Measurements from ENCODE around the gene GPC6. TPM values are rescaled to one million over a fixed set of nuclear protein-coding genes. Genes with fewer than 3 reads are reported as not detected.

The GPC6 gene
- total and polyA plus RNA-seq, 4 donors: 5.9 to 29.1 (median 18.2) TPM

DNA sequence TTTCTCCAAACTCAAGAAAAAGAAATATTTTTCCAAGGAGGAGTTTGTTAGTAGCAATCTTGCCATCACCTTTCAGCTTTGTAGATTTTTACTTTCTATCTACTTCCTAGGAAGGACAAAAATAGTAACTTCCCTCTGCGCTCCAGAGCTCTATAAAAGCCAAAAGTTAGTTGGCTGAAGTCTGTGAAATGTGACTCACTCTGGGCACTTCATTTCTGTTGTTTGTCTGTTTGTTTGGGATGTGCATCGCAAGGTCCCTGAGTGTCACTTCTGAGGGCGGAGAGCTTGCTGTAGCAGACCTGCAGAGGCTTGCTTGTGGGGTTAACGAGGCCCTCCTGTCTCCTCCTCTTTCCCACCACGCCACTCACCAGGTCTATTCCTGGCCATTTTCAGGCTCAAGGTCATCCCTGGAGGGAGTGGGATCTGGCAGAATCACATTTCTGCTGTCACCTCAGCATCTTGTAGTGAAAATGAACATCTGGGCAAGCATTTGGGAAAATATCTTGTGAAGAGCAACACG lies 307.6 kb downstream of the GPC6 start:
- DNase-seq (ENCODE audit: low spot score): no peak
- 77% methylated on average over 6 of the region's 6 CpGs for WGBS
- no peak overlapping the region for H3K4me3 ChIP-seq (ENCODE audit: low read depth in 1 of 3, low read length in 3 of 3)
- TF ChIP-seq GABPA (IDR thresholded peaks at IDR 0.05 in 1 of 2, conservative IDR thresholded peaks at IDR 0.05 in 1 of 2) (no peak), HNF4A (conservative IDR thresholded peaks at IDR 0.05) (no peak), EGR1 (IDR thresholded peaks at IDR 0.05; ENCODE audit: low read depth in 2 of 2) (no peak), YY1 (IDR thresholded peaks at IDR 0.05) (no peak), FOXA2 (IDR thresholded peaks at IDR 0.05) (no peak), RAD21 (IDR thresholded peaks at IDR 0.05) (no peak)
- TF ChIP-seq, protein P1, sequence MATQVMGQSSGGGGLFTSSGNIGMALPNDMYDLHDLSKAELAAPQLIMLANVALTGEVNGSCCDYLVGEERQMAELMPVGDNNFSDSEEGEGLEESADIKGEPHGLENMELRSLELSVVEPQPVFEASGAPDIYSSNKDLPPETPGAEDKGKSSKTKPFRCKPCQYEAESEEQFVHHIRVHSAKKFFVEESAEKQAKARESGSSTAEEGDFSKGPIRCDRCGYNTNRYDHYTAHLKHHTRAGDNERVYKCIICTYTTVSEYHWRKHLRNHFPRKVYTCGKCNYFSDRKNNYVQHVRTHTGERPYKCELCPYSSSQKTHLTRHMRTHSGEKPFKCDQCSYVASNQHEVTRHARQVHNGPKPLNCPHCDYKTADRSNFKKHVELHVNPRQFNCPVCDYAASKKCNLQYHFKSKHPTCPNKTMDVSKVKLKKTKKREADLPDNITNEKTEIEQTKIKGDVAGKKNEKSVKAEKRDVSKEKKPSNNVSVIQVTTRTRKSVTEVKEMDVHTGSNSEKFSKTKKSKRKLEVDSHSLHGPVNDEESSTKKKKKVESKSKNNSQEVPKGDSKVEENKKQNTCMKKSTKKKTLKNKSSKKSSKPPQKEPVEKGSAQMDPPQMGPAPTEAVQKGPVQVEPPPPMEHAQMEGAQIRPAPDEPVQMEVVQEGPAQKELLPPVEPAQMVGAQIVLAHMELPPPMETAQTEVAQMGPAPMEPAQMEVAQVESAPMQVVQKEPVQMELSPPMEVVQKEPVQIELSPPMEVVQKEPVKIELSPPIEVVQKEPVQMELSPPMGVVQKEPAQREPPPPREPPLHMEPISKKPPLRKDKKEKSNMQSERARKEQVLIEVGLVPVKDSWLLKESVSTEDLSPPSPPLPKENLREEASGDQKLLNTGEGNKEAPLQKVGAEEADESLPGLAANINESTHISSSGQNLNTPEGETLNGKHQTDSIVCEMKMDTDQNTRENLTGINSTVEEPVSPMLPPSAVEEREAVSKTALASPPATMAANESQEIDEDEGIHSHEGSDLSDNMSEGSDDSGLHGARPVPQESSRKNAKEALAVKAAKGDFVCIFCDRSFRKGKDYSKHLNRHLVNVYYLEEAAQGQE (IDR thresholded peaks at IDR 0.05): no peak
- H3K9me3 ChIP-seq (ENCODE audit: control insufficient read depth in 4 of 4, low read length in 3 of 4): no peaks in the 10 kb centered on the region
- H3K9ac ChIP-seq (ENCODE audit: low read depth in 1 of 2, low read length in 2 of 2): no peak overlapping the region
- H3K27me3 ChIP-seq (ENCODE audit: control insufficient read depth in 4 of 4, insufficient read depth in 4 of 4, low read length in 3 of 4): no peaks in the 10 kb centered on the region
- H3K27ac ChIP-seq (ENCODE audit: low read depth in 1 of 2, low read length in 2 of 2): no peak overlapping the region
- H3K36me3 ChIP-seq (ENCODE audit: control insufficient read depth in 4 of 4, insufficient read depth in 3 of 4, low read depth in 1 of 4, low read length in 3 of 4): no peaks in the 10 kb centered on the region
- peaks cover 0 to 1% (median 0%) of the 10 kb centered on the region in 4 donors for H3K4me1 ChIP-seq (ENCODE audit: control insufficient read depth in 4 of 4, insufficient read depth in 4 of 4, low read length in 3 of 4)

DNA sequence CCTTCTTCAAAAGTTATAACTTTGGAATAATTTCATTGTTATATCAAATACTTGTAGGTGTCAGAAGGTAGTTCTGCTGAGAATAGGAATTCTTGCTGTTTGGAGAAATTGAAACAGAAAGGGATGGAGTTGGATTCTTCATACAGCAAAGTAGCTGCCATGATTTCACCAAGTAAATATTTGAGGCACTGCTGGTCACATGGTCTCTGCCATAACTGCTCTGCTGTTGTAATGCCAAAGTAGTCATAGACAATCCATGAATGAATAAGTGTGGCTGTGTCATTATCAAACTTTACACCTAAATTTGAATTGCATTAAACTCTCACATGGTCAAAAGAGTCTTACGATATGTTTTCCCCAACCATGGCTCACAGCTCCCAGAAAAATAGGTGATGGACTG lies 308.6 kb downstream of the GPC6 start:
- Histone ChIP-seq H3K27me3 (ENCODE audit: control insufficient read depth in 4 of 4, insufficient read depth in 4 of 4, low read length in 3 of 4) (no peaks in the 10 kb centered on the region), H3K27ac (ENCODE audit: low read depth in 1 of 2, low read length in 2 of 2) (no peak overlapping the region), H3K36me3 (ENCODE audit: control insufficient read depth in 4 of 4, insufficient read depth in 3 of 4, low read depth in 1 of 4, low read length in 3 of 4) (no peaks in the 10 kb centered on the region), H3K4me1 (ENCODE audit: control insufficient read depth in 4 of 4, insufficient read depth in 4 of 4, low read length in 3 of 4) (peaks cover 0 to 3% (median 0%) of the 10 kb centered on the region in 4 donors), H3K9ac (ENCODE audit: low read depth in 1 of 2, low read length in 2 of 2) (no peak overlapping the region), H3K9me3 (ENCODE audit: control insufficient read depth in 4 of 4, low read length in 3 of 4) (no peaks in the 10 kb centered on the region), H3K4me3 (ENCODE audit: low read depth in 1 of 3, low read length in 3 of 3) (no peak overlapping the region)
- no peak for TF ChIP-seq SP1 (IDR thresholded peaks at IDR 0.05)
- TF ChIP-seq, protein P2, sequence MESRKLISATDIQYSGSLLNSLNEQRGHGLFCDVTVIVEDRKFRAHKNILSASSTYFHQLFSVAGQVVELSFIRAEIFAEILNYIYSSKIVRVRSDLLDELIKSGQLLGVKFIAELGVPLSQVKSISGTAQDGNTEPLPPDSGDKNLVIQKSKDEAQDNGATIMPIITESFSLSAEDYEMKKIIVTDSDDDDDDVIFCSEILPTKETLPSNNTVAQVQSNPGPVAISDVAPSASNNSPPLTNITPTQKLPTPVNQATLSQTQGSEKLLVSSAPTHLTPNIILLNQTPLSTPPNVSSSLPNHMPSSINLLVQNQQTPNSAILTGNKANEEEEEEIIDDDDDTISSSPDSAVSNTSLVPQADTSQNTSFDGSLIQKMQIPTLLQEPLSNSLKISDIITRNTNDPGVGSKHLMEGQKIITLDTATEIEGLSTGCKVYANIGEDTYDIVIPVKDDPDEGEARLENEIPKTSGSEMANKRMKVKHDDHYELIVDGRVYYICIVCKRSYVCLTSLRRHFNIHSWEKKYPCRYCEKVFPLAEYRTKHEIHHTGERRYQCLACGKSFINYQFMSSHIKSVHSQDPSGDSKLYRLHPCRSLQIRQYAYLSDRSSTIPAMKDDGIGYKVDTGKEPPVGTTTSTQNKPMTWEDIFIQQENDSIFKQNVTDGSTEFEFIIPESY (IDR thresholded peaks at IDR 0.05): no peak
- no peak for TF ChIP-seq TAF1 (conservative IDR thresholded peaks at IDR 0.05)
- TF ChIP-seq, protein P3, sequence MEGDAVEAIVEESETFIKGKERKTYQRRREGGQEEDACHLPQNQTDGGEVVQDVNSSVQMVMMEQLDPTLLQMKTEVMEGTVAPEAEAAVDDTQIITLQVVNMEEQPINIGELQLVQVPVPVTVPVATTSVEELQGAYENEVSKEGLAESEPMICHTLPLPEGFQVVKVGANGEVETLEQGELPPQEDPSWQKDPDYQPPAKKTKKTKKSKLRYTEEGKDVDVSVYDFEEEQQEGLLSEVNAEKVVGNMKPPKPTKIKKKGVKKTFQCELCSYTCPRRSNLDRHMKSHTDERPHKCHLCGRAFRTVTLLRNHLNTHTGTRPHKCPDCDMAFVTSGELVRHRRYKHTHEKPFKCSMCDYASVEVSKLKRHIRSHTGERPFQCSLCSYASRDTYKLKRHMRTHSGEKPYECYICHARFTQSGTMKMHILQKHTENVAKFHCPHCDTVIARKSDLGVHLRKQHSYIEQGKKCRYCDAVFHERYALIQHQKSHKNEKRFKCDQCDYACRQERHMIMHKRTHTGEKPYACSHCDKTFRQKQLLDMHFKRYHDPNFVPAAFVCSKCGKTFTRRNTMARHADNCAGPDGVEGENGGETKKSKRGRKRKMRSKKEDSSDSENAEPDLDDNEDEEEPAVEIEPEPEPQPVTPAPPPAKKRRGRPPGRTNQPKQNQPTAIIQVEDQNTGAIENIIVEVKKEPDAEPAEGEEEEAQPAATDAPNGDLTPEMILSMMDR (IDR thresholded peaks at IDR 0.05; ENCODE audit: low read depth, low read length, missing input control): no peak
- no peak for TF ChIP-seq RXRA (IDR thresholded peaks at IDR 0.05)
- no peak for TF ChIP-seq JUND (IDR thresholded peaks at IDR 0.05)
- TF ChIP-seq, protein P4, sequence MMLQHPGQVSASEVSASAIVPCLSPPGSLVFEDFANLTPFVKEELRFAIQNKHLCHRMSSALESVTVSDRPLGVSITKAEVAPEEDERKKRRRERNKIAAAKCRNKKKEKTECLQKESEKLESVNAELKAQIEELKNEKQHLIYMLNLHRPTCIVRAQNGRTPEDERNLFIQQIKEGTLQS (IDR thresholded peaks at IDR 0.05): no peak
- TF ChIP-seq GABPA (IDR thresholded peaks at IDR 0.05 in 1 of 2, conservative IDR thresholded peaks at IDR 0.05 in 1 of 2): no peak
- no peak for TF ChIP-seq FOXA1 (IDR thresholded peaks at IDR 0.05)
- no peak for TF ChIP-seq NR2F2 (IDR thresholded peaks at IDR 0.05)
- no peak for TF ChIP-seq RAD21 (IDR thresholded peaks at IDR 0.05)
- TF ChIP-seq FOXA2 (IDR thresholded peaks at IDR 0.05): no peak
- TF ChIP-seq, protein P1 (IDR thresholded peaks at IDR 0.05): no peak
- WGBS: 97% methylated on average over 1 of the region's 1 CpG
- no peak for DNase-seq (ENCODE audit: low spot score)

Data from liver (tissue), 9 donors.